ENCODE data around the gene P3H3.
"Not testable (repeated sequence)": the region's sequence is repeated elsewhere in the genome, so short reads cannot be mapped to it uniquely, and the experiment has no call there.

Gene P3H3

DNA sequence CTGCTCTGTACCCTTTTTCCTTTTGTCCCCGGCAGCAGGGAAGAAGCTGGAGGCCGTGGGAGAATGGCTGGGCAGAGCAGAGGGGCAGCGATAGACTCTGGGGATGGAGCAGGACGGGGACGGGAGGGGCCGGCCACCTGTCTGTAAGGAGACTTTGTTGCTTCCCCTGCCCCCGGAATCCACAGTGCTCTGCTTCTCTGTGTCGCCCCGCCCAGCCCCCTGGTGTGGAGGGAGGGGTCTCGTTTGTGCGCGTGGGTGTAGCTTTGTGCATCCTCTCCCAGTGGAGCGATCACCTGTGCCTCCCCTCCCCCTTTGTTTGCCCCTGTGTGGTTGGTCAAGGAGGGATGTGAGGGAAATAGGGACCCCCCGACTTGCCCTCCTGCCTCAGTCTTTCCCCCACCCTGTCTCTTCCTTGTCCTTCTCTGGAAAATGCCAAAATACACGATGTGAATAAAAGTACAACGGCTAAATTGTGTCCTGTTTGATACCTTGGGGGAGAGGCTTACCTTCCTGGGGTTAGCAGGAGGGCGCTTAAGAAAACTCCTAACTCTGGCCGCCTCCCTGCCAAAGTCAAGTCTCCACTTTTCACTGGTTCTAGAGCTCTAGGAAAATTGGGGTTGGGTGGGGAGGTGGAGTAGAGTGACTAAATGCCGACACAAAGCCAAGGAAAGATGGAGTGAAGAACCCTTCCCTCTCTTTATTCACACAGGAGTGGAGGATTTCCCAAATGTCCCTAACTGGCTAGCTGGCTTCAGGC lies 38.1 kb downstream of the P3H3 start:
- DNase-seq (ENCODE audit: low read depth in 1 of 2, low spot score in 1 of 2): no peak

DNA sequence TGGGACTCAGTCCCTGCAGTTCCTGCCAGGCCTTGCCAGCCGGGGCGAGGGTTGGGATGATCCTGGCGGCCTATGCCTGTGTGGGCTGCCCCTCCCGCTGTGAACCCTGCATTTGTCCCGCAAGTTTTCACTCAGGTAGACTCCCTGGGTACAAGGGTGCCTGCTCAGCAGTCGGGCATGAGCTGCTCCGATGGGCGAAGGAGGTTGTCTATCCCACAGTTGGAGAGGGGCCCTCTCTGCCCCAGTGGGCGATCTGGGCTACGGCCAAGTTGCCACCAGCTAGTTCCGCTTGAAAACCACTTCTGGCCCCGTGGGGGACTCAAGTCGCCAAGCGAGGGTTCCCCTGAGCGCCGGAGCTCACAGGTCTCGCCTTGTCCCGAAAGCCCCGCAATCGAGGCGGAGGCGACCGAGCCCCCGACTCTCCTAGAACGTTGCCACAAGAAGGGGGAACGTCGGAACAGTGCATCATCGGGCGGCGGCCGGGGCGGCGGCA lies 38.8 kb downstream of the P3H3 start:
- DNase-seq (ENCODE audit: low read depth in 1 of 2, low spot score in 1 of 2): no peak

DNA sequence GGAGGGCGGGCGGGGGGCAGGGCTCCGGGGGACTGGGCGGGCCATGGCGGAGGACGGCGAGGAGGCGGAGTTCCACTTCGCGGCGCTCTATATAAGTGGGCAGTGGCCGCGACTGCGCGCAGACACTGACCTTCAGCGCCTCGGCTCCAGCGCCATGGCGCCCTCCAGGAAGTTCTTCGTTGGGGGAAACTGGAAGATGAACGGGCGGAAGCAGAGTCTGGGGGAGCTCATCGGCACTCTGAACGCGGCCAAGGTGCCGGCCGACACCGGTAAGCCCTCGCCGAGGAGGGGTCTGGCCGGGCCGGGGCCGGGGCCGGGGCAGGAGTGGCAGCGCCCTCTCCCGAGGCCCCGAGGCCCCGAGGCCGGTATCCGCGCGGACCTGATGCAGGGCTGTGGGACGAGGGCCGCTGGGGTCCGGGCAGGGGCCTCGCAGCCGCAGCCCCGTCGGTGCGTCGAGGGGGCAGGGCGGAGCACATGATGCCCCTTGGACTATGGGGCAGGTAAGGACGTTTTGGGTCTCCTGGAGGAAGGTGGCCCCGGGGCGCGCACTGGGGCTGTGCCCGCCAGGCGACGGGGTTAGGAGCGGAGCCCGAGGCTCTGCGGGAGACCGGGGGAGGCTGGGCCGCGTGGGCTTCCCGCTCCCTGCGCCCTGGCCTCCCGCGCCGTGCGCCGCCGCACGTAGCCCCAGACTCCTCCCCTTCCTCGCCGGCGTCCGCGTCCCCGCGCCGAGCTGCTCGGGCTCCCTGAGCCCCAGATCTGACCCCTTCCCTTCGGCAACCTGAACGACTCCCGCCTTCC lies 39.4 kb downstream of the P3H3 start, which contains the start of gene TPI1:
Gene TPI1 (plus strand): TSS at position 119 of the 798 bp plus-strand sequence. CDS start 36 bp downstream, at position 155.
- peak; percentile 64 to 71 for DNase-seq (ENCODE audit: low read depth in 1 of 2, low spot score in 1 of 2)

DNA sequence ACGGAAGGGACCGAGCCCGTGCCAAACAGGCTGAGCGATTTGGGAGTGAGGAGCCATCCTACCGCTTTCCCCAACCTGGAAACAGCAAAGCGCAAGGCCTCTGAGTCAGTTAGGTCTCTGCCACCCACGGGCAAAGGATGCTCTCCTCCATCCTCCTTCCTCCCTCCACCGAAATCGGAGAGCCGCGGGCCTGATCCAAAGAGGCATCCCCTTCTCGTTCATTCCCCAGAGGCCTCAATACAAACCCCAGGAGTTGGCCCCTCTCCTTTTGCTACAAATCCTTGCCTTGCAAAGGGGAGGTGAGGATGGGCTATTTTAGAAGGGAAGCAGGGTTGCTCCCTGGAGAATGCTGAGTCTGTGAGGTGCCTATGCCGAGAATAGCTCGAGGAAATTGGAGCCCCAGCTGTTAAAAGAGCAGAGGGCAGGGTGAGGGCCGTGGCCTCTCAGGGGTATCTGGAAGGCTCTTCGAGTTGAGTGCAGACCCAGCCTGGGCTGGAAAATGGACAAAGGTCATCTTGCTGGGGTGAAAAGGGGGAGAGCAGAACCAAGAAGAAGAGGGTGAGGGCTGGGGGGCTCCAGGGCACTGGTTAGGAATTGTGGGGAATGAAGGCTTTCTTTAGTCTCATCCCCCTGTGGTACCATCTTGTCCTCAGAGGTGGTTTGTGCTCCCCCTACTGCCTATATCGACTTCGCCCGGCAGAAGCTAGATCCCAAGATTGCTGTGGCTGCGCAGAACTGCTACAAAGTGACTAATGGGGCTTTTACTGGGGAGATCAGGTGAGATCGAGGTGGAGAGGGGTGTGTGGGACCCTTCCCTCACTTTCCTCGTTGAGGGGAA lies 40.2 kb downstream of the P3H3 start:
- no peak for DNase-seq (ENCODE audit: low read depth in 1 of 2, low spot score in 1 of 2)

DNA sequence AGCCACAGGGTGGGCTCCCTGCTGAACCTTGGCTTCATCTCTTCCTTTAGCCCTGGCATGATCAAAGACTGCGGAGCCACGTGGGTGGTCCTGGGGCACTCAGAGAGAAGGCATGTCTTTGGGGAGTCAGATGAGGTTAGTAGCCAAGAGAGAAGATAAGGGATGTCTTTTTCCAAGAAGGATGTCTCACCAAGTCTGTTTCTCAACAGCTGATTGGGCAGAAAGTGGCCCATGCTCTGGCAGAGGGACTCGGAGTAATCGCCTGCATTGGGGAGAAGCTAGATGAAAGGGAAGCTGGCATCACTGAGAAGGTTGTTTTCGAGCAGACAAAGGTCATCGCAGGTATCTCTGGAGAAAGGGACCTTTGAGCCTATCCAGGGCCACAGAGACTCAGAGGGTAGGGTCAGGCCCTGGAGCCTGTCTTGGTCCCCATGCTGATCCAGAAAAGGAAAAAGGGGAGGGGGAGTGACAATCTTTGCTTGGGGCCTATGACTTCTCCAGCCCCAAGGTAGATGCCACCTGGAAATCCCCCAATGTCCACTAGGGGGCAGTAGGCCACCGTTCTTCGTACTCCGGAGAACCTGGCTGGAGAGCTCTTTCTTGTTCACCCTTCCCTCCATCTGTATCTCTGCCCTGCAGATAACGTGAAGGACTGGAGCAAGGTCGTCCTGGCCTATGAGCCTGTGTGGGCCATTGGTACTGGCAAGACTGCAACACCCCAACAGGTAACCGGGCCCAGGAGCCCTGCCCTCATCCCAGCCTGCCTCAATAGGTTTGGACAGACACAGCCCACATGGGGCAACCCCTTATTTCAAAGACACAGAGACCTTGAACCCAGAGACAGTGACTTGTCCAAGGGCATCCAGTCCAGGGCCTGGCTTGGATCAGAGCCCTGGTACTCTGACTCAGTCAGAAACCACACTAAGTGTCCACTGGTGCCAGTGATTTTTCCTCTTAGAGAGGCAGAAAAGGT lies 41.1 kb downstream of the P3H3 start:
- peak; percentile 76 to 78 for DNase-seq (ENCODE audit: low read depth in 1 of 2, low spot score in 1 of 2)

DNA sequence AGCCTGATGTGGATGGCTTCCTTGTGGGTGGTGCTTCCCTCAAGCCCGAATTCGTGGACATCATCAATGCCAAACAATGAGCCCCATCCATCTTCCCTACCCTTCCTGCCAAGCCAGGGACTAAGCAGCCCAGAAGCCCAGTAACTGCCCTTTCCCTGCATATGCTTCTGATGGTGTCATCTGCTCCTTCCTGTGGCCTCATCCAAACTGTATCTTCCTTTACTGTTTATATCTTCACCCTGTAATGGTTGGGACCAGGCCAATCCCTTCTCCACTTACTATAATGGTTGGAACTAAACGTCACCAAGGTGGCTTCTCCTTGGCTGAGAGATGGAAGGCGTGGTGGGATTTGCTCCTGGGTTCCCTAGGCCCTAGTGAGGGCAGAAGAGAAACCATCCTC lies 42.1 kb downstream of the P3H3 start:
- not testable (repeated sequence) for DNase-seq (ENCODE audit: low read depth in 1 of 2, low spot score in 1 of 2)

DNA sequence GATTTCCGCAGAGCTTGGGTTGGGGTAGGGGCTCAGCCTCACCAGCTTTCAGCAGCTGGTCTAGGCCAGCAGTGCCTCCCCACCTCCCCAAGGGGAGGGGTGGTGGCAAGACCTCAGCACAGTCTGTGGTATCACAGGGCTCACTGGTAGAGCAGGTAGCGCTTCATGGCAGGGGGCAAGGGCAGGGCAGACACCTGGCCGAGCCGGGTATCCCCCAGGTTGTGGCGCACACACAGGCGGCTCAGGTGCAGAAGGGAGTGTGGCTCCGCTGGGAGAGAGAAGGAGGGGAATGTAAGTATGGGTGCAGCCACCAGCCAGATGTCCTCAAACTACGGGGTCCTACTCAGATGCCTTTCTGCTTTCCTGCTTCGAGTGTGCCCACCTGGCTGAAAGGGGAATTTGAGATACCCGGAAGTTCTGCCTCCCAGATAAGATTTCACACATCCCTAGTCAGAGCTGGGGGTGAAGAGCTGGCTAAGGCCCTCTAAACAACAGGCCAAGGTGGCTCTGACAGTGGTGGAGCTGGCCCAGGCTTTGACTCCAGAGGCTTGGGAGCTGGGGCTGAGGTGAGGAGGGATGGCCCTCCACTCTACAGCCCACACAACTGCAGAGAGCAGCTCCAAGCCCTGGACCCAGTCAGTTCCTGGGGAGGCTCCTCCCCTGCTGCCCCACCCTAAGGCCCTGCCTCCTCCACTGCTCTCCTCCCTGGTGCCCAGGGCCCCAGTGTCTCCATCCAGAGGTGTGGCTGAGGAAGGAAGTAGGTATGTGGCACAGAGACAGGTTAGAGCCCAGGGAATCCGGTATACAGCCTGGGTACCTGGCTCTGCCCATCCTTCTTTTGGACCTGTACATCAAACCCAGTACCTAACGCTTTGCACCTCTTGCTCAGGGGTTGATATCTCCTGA lies 43.1 kb downstream of the P3H3 start:
- DNase-seq (ENCODE audit: low read depth in 1 of 2, low spot score in 1 of 2): no peak

DNA sequence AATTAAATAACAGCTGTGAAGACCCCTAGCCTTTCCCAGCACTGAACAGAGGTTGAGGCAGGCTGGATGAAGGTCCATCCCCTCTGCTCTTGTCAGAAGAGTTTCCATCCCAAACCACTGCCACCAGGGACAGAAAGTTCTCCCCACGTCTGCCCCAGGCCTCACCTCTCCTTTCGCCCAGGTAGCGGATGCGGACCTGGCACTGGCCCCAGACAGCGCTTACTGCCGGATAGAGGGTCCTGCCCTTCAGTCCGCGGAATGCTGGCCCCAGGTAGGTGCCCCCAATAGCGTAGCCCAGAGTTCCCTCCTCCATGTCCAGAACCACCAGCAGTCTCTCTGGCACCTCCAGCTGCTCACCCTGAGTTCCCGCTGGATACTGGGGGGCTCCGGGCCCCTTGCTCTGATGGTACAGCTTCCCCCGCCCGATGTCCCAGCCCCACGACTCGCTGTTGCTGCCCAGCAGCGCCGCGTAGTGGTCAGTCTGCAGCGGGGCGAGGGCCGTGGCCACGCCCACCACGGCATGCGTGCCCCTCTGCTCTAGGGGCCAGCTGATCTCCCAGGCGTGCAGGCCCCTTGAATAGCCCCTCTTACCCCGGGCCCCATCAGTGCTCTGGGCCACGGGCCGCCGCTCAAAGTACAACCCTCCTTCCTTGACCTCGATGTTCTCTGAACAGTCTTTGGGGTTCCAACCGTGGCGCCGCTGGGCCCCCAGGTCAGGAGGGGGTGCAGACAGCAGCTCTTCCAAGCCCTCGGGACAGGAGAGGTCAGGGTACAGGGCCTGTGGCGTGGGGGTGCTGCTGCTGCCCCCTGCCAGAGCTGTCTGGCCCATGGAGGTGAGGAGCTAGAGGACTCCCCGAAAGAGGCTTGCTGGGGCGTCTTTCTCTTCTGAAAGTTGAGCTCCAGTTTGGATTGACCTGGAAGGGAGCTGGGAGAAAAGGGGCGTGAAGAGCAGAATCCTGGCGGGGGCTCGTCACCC lies 44.2 kb downstream of the P3H3 start:
- DNase-seq (ENCODE audit: low read depth in 1 of 2, low spot score in 1 of 2): peak; percentile 70 to 78

DNA sequence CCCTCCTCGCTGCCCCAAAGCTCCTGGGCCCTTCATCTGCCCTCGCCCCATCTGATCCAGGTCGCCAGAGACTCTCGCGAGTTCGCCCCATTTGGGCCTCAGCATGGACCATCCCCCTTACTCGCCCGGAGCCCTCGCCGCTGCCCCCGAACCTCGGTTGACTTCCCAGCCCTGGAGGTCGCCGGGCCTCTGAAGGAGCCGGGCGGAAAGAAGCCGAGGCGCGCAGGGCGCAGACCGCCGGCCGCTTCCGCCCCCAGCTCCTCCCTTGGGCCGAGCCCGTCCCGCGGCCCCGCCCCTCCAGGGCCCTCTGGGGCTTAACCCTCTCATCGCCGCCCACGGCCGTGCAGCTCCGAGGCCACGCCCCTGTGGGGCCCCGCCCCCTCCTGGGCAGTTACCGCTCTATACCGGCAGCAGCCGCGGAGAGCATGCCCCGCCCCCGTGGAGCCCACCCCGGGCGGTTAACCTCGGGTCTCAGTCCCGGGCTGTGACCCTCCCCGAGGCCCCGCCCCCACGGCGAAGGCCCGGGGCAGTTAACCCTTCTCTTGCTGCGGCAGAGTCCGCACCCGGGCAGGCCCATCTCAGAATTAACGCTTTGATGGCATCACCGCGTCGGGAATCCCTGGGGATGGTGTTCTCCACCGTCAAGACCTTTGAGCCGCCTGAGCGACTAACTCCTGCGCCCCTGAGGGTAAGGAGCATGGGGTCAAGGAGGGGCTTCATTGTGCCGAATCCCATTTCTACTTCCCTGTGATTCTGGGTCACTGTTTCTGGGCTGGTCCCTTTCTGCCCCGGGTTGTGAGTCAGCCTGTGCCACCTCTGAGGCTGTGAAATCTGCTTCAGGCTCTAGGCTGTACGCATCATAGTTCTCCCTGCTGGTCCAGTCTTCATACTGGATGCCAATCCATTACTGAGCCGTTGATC lies 45.1 kb downstream of the P3H3 start, which contains the start of gene SPSB2:
Gene SPSB2 (minus strand): TSS at position 210 of the 921 bp plus-strand sequence. CDS start 402 bp downstream, outside the sequence.
- peak; percentile 96 to 98 for DNase-seq (ENCODE audit: low read depth in 1 of 2, low spot score in 1 of 2)

DNA sequence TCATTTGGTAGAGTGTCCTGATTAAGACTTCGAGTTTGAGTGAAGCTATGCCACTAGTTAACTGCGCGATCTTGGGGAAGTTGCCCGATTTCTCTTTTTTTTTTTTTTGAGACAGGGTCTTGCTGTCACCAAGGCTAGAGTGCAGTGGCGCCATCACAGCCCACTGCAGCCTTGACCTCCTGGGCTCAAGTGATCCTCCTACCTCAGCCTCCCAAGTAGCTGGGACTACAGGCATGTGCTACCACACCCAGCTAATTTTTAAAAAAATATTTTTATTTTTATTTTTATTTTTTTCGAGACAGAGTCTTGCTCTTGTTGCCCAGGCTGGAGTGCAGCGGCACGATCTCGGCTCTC lies 45.8 kb downstream of the P3H3 start:
- DNase-seq (ENCODE audit: low read depth in 1 of 2, low spot score in 1 of 2): not testable (repeated sequence)

DNA sequence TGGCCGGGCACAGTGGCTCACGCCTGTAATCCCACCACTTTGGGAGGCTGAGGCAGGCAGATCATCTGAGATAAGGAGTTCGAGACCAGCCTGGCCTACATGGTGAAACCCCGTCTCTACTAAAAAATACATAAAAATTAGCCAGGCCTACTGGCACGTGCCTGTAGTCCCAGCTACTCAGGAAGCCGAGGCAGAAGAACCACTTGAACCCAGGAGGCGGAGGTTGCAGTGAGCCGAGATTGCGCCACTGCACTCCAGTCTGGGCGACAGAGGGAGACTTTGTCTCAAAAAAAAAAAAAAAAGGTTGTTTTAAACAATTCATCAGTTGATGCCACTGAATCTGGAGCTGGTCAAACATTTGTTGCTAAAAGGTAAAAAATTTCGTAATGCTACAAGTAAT lies 51.6 kb downstream of the P3H3 start:
- DNase-seq (ENCODE audit: low read depth in 1 of 2, low spot score in 1 of 2): not testable (repeated sequence)

DNA sequence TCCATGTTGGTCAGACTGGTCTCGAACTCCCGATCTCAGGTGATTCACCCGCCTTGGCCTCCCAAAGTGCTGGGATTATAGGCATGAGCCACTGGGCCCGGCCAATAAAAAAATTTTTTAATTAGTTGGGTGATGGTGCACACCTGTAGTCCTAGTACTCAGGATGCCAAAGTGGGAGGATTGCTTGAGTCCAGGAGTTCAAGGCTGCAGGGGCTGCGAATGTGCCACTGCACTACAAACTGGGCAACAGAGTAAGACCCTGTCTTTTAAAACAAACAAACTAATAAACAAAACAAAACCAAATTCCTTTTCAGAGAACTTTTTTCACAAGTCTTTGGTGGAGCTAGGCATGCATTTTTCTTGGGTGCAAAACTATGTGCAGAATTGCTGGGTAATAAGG lies 55.0 kb downstream of the P3H3 start:
- no peak for DNase-seq (ENCODE audit: low read depth in 1 of 2, low spot score in 1 of 2)

DNA sequence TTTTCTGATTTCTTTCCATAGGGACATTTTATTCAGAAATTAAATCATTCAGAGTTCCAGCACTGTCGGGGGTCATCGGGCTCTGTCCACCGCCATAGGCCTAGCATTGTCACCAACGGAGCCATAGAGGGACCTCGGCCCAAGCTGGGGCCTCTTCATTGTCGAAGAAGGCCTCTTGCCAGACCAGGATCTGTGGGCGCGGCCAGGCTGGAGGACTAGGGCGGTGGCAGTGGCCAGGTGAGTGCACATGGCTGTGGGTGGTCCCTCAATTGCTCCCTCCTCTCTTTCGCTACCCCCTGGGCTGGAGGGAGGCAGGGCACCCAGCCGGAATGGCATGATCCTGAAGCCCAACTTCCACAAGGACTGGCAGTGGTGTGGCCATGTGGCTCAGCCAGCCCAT lies 55.5 kb downstream of the P3H3 start:
- no peak for DNase-seq (ENCODE audit: low read depth in 1 of 2, low spot score in 1 of 2)

DNA sequence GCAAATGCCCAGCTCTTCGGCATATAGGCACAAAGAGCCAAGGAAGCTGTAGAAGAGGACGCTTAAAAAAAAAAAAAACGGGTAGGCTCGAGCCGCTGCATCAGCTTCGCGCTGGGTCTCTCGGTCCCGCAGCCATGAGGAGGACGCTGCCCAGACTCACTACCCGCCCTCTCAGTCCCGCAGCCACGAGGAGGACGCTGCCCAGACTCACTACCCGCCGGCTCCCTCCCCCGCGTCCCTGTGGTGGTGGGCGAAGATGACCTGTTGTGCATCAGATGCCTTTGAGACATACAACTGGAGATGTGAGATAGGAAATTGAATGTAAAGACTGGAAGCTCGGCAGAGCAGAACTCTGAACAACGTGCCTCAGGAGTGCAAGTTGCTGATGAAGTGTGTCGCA lies 56.3 kb downstream of the P3H3 start:
- no peak for DNase-seq (ENCODE audit: low read depth in 1 of 2, low spot score in 1 of 2)

DNA sequence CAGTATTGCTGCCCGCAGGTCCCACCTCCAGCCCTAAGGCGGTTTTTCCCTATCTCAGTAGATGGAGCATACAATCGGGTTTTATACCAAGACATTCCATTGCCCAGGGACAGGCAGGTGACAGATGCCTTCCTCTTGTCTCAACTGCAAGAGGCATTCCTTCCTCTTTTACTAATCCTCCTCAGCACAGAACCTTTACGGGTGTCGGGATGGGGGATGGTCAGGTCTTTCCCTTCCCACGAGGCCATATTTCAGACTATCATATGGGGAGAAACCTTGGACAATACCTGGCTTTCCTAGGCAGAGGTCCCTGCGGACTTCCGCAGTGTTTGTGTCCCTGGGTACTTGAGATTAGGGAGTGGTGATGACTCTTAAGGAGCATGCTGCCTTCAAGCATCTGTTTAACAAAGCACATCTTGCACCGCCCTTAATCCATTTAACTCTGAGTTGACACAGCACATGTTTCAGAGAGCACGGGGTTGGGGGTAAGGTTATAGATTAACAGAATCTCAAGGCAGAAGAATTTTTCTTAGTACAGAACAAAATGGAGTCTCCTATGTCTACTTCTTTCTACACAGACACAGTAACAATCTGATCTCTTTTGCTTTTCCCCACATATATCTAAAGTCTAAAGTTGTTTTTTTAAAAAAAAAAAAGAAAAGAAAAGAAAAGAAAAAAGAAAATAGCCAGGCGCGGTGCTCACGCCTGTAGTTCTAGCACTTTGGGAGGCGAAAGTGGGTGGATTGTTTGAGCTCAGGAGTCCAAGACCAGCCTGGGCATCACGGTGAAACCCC lies 58.2 kb downstream of the P3H3 start:
- DNase-seq (ENCODE audit: low read depth in 1 of 2, low spot score in 1 of 2): not testable (repeated sequence)

DNA sequence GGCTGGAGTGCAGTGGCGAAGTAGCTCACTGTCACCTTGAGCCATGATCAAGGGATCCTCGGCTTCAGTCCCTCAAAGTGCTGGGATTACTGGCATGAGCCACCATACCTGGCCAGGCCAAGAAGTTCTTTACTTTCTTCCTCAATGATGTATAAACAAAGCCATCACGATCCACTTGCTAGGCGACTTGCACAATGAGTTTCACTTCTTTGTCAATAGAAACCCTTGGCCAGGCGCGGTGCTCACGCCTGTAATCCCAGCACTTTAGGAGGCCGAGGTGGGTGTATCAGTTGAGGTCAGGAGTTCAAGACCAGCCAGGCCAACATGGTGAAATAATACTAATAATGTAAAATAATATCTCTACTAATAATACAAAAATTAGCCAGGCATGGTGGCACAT lies 59.3 kb downstream of the P3H3 start:
- DNase-seq (ENCODE audit: low read depth in 1 of 2, low spot score in 1 of 2): no peak

Measured in activated CD4-positive, alpha-beta T cell treated with anti-CD3 and anti-CD28 coated beads, Interleukin-2, amount 50 U/mL, for 24 hours (primary cell).